Measurements from ENCODE around the gene HRK.
A peak's percentile ranks its signal among the peaks of the same experiment; 100 is the strongest.

Gene HRK

GRCh38 chr12:116863275-116863767, 17.9 kb downstream of the HRK start:
- no peak overlapping the region for H3K4me3 ChIP-seq
- H3K27me3 ChIP-seq: no peaks in the 10 kb centered on the region
- peaks cover 0 to 44% (median 30%) of the 10 kb centered on the region in 4 donors for H3K4me1 ChIP-seq
- no peaks in the 10 kb centered on the region for H3K36me3 ChIP-seq
- intact Hi-C loops (cut with DNase I; ENCODE audit: low total_unique reads): loop anchor here (10.0 kb wide), 1 partner anchor 129 kb away; the partner anchor contains the start of genes RNFT2 and SPRING1
- H3K27ac ChIP-seq: no peak overlapping the region
- no peak for DNase-seq
- TF ChIP-seq CTCF (IDR thresholded peaks at IDR 0.05): peak; percentile 11
- no peaks in the 10 kb centered on the region for H3K9me3 ChIP-seq

GRCh38 chr12:116862167-116862566, 19.1 kb downstream of the HRK start:
- DNase-seq: no peak
- no peak for TF ChIP-seq CTCF (IDR thresholded peaks at IDR 0.05)
- Histone ChIP-seq H3K27me3 (no peaks in the 10 kb centered on the region), H3K36me3 (no peaks in the 10 kb centered on the region), H3K9me3 (no peaks in the 10 kb centered on the region), H3K27ac (no peak overlapping the region), H3K4me1 (peaks cover 0 to 44% (median 30%) of the 10 kb centered on the region in 4 donors), H3K4me3 (no peak overlapping the region)
- intact Hi-C loops (cut with DNase I; ENCODE audit: low total_unique reads): loop anchor here (10.0 kb wide), 1 partner anchor 127 kb away; the partner anchor contains the start of genes RNFT2 and SPRING1

GRCh38 chr12:116861320-116861719, 19.9 kb downstream of the HRK start:
- Histone ChIP-seq H3K9me3 (no peaks in the 10 kb centered on the region), H3K4me3 (peak overlapping the region; percentile 7 to 16), H3K36me3 (no peaks in the 10 kb centered on the region), H3K27me3 (peaks cover 0 to 5% of the 10 kb centered on the region in 2 donors), H3K27ac (peak overlapping the region; percentile 9 to 24), H3K4me1 (peaks cover 0 to 44% (median 30%) of the 10 kb centered on the region in 4 donors)
- DNase-seq: peak; percentile 29 to 80
- no peak for TF ChIP-seq CTCF (IDR thresholded peaks at IDR 0.05)
- intact Hi-C loops (cut with DNase I; ENCODE audit: low total_unique reads): loop anchor here (10.0 kb wide), 1 partner anchor 127 kb away; the partner anchor contains the start of genes RNFT2 and SPRING1

- H3K9me3 ChIP-seq: no peaks in the 10 kb centered on the region
- no peaks in the 10 kb centered on the region for H3K36me3 ChIP-seq
- H3K4me1 ChIP-seq: peaks cover 0 to 41% (median 30%) of the 10 kb centered on the region in 4 donors
- H3K4me3 ChIP-seq: peak overlapping the region; percentile 46 to 52
- peak overlapping the region in 1 of 2 donors; percentile 24 for H3K27ac ChIP-seq
- intact Hi-C loops (cut with DNase I; ENCODE audit: low total_unique reads): loop anchor here (10.0 kb wide), 1 partner anchor 125 kb away; the partner anchor contains the start of genes RNFT2 and SPRING1
- no peak for DNase-seq
- H3K27me3 ChIP-seq: peaks cover 0 to 9% of the 10 kb centered on the region in 2 donors
- no peak for TF ChIP-seq CTCF (IDR thresholded peaks at IDR 0.05)
These were observed 21.0 kb downstream of the HRK start for GRCh38 chr12:116860263-116860662.

GRCh38 chr12:116859079-116859478, 22.2 kb downstream of the HRK start:
- Histone ChIP-seq H3K27ac (no peak overlapping the region), H3K36me3 (no peaks in the 10 kb centered on the region), H3K4me1 (peaks cover 0 to 29% (median 24%) of the 10 kb centered on the region in 4 donors), H3K4me3 (peak overlapping the region in 1 of 2 donors; percentile 46), H3K27me3 (peaks cover 0 to 12% of the 10 kb centered on the region in 2 donors), H3K9me3 (no peaks in the 10 kb centered on the region)
- intact Hi-C loops (cut with DNase I; ENCODE audit: low total_unique reads): no loop called here
- DNase-seq: no peak
- TF ChIP-seq CTCF (IDR thresholded peaks at IDR 0.05): no peak

Data from tibial artery (tissue), 4 donors.